ENCODE results near the gene TLR9.
A peak's percentile ranks its signal among the peaks of the same experiment; 100 is the strongest.

Gene TLR9

DNA sequence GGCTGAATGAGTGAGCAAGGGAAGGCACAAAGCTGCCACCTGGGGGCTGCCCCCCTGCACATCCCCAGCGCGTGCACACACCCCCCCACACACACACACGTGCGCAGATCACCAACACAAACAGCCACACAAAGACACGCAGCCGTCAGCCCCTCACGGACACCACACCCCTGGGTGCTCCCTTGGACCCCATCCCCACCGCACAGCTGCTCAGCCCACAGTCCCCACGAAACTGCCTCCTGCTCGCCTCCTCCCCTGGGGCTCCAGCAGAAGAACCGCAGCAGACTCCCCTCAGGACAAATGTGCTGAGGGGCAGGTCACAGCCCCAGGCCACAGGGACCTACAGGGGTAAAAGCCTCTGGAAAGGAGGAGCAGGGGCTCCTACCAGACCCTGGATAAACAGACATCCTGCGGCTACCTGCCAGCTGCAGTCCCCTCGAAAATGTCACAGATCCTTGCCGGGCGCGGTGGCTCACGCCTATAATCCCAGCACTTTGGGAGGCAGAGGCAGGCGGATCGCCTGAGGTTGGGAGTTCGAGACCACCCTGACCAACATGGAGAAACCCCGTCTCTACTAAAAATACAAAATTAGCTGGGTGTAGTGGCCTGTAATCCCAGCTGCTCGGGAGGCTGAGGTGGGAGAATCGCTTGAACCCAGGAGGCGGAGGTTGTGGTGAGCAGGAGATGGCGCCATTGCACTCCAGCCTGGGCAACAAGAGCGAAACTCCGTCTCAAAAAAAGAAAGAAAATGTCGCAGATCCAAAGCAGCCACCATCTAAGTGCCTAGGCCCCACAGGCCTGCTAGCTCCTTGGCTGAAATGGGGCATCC is 7.0 kb upstream of the TLR9 start:
- DNase-seq: peak in 1 of 2 donors; percentile 51

DNA sequence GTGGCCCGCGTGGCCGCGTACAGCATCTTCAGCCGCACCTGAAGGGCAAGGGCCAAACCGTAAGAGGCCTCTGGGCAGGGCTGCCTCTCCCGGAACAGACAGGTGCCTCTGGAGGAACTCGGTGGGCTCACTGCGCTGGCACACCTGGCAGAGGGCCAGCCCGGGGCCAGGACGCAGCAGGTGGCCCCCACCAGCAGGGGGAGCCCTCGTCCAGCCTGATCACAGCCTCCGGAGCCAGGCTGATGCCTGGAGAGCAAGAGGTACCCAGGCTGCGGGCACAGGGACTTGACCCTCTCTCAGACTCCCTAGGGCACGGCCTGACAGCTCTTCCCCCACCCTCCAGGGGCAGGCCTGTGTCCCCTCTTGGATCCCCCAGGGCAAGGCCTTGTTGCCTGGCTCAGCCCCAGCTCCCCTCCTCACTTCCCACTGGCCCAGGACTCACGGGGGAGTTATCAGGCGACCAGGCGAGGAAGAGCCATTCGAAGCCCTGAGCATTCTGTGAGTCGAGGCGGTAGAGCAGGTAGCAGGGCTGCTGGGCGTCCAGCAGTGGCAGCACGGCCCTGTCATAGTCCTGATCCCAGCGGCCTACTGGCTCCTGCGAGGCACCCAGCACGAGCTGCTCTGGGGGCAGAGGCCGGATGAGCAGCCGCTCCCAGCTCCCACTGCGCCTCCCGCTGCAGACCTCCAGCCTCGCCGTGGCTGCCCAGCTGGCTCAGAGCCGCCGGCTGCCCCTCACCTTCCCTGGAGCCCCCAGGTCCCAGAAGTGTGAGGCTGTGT is 6.2 kb upstream of the TLR9 start:
- peak; percentile 82 to 89 for DNase-seq

DNA sequence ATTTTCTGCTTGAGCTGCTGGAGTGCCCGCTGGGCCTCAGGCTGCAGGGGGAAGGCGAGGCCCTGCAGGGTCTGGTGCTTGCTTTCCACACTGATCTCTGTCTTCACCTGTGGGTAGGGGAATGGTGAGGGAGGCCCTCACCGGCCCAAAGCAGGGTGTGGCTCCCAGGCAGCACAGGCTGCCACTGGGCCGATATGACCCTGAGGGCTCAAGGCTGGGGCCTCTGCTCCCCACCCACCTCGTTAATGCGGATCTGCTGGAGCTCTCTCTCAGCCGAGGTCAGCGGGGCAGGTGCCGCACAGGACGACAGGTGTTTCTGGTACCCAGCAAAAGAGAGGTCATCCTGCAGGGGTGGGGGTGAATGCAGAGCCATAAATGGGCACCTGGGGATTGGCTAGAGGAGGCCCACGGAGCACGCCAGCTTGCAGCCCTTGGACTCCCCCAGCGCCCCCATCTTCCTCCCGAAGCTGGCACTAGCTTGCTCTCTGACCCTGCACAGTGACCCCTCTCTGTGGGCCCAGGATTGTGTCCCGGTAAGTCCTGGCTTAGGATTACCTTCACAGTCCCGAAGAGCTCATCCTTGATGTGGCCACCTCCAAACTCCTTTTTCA is 5.5 kb upstream of the TLR9 start:
- DNase-seq: no peak

DNA sequence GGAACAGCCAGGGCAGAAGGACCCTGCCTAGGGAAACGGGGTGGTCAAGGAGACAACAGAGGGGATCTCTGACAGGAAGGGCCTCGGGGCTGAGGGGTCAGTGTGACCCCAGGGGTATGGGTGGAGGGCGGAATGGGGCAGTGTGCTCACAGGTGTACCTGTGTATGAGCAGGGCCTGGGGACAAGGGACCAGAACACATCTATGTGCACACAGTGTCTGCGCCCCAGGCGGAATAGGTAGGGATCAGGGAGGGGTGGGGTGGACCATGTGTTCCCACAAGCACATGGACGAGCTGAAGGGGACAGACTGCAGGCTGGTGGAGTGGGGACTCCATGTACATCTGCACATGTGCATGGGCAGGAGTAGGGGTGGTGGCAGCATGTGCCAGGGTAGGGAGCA is 5.0 kb upstream of the TLR9 start:
- DNase-seq: no peak

DNA sequence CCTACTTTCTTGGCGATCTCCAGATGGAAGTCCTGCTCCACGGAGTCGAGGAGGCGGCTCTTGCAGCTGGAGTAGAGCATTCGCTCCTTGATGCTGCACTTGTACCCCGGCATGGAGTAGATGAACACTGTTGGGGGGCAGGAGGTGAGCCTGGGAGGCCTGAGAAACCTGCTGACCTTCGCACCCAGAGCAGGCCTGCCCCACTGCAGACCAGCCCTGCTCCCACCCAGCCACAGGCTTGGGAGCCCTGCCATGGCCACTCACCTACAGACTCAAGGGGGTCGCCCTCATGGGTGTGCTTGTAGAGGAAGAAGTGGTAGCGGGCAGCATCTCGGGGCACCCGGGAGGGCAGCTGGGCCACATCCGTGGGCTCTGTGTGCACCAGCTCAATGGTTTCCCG is 4.2 kb upstream of the TLR9 start:
- DNase-seq: no peak

DNA sequence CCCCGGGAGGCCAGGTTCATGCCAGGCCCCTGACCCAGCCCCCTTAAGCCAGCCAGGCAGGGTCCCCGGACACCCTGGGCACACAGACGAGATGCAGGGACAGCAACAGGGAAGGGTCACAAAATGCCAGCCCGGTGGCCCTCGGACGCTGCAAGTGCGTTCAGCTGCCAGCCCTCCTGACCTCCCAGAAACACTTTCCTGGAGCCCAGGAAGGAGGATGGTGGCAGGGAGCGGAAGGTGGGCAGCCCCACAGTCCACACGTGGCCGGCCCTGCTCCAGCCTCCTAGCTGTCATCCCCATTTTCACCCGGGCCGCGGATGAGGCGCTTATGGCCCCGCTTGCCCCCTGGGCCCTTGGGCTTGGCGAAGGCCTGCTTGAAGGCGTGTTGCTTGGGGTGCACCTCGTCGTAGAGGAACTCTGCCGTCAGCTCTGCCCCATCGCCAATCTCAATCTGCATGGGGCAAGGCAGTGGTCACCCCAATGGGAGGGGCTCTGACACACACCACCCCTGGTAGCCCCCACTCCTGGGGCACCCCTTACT is 3.4 kb upstream of the TLR9 start:
- no peak for DNase-seq

DNA sequence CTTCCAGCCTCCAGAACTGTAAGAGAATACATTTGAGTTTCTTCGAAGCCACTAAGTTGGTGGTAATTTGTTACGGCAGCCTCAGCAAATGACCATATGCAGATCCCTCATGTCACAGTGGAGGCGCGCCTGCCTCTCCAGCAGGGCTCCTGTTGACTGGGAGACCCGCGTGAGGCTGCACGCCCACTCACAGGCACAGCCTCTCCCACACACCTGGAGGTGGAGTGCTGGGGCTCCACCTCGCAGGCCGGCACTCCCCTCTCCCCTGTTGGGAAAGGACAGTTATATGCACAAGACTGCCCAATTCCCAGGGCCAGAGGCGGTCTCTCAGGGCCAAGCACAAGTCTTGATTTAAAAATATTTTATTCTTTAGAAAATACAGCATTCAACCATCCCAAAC is 2.8 kb upstream of the TLR9 start:
- no peak for DNase-seq

DNA sequence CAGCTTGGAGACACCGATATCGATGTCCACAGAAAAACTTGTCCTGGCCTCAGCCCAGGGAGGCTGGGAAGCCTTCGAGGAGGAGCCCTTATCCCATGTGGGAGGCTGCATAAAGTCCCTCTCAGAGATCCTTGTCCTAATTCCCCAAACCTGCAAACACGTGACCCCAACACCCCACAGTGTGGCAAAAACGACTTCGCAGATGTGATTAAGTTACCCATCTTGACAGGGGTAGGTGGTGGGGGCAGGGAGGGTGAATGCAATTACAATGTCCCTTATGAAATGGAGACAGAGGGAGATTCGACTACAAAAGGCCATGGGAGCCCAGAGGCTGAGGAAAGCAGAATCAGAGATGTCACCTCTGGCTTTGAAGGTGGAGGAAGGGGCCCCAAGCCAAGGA is 2.3 kb upstream of the TLR9 start:
- no peak for DNase-seq

DNA sequence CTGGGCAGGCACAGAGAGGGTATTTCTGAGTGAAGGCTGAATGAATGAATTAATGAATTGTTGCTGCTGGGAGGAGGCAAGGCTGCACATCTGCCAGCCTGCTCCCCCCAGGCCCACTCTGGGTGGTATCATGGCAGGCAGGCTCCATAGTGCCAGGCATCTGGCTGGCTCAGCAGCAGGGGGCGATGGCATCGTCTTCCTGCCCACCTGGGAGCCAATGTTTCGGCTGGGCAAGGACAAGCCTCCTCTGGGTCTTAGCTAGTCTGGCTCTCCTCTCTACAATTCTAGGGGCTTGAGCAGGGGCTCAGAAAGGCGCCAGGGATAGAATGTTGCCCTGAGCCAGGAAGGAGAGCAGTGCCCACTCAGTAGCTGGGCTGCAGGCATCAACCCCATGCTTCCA is 1.7 kb upstream of the TLR9 start:
- DNase-seq: no peak

DNA sequence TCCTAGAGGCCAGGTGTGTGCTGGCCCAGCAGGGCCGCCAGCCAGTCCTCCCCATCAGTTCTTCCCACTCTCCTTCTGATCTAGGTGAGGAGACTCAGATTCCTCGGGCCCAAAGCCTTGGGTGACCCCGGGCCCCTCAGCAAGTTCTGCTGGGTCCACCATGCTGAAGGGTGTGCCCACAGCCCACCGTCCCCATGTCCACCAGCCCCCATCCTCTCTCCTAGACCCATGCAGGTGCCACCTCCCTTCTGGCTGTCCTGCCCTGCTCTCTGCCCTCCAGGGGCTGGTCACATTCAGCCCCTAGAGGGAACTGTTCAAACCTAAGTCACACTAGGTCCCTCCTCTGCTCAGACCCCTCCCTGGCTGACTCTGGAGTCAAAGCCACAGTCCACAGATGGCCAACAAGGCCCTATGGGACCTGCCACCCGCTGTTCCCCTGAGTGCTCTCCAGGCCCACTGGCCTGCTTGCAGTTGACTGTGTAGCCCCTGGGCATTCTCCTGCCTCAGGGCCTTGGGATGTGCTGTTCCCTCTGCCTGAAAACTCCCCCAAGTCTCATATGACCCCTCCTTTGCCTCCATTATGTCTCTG is 878 bp upstream of the TLR9 start:
- DNase-seq: no peak

DNA sequence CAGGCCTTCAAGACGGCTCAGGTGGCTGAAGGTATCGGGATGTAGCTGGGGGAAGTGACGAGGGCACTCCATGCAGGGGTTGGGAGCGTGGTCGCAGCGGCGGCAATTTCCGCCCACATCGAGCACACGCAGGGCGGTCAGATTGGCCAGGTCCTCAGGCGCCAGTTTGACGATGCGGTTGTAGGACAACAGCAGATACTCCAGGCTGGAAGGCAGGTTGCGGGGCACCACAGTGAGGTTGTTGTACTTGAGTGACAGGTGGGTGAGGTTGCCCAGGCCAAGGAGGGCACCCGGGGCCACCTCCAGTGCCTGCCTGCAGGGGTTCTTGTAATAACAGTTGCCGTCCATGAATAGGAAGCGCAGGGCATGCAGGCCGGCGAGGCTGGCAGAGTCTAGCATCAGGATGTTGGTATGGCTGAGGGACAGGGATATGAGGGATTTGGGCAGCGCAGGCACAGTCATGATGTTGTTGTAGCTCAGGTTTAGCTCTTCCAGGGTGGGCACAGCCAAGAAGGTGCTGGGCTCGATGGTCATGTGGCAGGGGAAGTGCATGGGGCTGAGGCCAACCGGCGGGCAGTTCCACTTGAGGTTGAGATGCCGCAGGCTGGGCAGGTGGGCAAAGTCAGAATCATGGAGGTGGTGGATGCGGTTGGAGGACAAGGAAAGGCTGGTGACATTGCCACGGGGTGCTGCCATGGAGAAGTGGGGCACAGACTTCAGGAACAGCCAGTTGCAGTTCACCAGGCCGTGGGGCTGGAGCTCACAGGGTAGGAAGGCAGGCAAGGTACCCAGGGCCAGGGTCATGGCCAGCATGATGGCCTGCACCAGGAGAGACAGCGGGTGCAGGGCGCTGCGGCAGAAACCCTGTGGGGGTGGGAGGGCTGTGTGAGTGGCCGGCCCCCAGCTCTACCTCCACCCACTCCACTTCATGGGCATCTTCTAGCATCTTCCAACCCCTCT is 1.7 kb downstream of the TLR9 start:
- DNase-seq: no peak

DNA sequence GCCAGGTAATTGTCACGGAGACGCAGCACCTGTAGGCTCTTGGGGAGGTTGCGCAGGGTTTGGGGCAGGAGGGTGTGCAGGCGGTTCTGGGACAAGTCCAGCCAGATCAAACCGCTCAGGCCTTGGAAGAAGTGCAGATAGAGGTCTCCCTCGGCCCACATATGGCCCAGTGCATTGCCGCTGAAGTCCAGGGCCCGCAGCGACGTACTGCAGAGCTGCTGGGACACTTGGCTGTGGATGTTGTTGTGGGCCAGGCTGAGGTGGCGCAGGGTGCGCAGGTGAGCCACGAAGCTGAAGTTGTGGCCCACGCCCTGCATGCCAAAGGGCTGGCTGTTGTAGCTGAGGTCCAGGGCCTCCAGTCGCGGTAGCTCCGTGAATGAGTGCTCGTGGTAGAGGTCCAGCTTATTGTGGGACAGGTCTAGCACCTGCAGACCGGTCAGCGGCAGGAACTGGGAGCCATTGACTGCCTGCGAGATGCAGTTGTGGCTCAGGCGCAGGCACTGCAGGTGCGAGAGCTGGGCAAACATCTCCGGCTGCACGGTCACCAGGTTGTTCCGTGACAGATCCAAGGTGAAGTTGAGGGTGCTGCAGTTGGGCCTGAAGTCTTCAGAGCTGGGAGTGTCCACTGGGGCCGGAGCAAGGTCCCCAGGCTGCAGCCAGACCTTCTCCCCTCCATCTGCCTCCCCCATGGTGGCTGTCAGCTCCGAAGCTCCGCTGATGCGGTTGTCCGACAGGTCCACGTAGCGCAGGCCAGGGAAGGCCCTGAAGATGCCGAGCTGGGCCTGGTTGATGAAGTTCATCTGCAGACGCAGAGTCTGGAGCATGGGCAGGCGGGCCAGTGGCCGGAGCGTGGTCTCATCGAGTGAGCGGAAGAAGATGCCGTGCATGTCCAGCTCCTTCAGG is 2.9 kb downstream of the TLR9 start:
- DNase-seq: no peak

DNA sequence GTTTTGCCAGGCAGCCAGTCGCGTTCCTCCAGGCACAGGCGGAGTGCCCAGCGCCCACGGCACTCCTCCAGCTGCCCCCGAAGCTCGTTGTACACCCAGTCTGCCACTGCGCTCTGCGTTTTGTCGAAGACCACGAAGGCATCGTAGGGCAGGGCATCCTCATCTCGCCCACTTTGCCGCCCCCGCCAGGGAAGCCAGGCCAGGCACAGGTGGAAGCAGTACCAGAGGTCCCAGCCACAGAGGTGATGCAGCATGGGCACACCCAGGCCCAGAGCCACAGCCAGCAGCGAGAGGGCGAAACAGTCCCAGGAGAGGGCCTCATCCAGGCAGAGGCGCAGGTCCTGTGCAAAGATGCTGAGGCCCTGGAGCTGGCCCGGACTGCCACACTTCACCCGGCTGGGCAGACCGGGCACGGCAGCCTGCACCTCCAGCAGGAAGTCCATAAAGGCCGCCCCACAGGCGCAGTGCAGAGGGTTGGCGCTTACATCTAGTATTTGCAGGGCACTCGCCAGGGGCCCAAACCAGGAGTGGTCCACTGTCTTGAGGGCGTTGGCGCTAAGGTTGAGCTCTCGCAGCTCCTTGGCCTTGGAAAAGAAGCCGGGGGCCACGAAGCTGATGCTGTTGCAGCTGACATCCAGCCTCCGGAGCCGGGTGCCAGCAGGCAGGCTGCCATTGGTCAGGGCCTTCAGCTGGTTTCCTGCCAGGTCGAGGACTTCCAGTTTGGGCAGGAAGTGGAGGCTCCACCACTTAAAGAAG is 3.7 kb downstream of the TLR9 start:
- peak; percentile 55 to 79 for DNase-seq

DNA sequence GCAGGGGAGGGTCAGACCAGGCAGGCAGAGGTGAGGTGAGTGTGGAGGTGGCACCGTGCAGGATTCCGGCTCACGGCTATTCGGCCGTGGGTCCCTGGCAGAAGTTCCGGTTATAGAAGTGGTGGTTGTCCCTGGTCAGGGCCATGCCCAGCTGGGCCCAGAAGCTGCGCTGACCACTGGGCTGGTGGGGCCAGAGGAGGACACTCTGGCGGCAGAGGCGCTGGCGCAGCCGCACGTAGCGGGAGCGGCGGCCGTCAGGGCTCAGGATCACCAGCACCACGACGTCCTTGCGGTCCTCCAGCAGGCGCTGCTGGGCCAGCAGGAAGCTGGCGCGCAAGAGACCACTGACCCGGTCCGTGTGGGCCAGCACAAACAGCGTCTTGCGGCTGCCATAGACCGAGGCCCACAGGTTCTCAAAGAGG is 4.3 kb downstream of the TLR9 start:
- no peak for DNase-seq

DNA sequence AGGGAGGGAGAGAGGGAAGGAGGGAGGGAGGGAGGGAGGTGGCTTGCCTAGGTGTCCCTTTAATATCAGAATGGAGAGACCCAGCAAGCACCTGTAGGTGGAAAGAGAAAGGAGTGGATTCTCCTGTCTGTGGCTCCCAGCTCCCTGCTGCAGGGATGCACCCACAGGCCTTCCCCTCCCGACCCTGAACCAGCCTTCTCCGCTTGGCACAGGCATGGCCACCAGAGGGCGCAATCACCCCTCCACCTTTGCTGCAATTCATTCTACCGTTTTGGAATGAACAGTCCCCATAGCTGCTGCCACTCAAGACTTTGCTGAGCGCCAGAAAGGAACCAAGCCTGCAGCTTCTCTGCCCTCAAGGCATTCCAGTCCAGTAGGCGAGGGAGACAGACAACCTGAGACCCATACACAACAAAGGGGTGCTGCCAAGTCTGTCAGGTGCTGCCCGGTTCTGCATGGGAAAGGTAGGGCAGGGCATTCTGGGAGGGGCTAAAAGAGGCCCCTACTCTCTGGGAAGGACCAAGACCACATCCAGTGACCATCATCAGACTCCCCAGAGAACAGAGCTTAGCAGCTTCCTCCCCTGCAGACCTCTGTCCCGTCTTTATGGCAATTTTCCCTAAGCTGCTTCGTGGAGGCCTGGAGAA is 4.9 kb downstream of the TLR9 start:
- DNase-seq: peak; percentile 79 to 87

DNA sequence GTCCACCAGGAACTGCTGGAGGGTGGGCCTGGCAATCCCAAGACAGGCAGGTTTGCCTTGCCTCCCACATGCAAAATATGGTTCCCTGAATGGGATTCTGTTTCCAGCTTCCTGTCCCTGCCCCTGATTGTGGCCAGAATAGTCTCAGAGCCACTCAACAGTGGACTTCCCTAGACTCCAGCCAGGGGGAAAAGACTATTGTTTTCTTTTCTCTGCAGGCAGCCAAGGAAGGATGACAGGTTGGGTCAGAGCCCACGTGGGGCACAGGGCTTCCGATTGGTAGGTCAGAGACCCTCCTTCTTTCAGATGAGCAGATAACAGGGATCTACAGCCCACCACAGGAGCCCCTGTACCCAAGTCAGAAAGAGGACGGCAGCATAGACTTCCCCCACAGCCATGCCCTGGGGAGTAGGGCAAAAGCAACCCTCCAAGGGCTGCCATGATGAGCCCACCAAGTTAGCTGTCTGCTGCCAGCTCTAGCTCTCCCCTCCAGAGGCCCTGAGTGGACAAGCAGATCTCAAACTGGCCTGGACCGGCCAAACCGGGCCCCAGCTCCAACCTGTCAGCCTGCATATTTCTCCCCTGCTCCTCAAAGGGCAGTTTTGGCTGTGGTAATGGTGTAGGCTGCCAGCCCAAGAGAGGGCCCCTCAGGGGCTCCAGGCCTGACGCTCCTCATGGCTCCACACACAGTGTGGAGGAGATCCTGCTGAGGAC is 6.4 kb downstream of the TLR9 start:
- no peak for DNase-seq

DNA sequence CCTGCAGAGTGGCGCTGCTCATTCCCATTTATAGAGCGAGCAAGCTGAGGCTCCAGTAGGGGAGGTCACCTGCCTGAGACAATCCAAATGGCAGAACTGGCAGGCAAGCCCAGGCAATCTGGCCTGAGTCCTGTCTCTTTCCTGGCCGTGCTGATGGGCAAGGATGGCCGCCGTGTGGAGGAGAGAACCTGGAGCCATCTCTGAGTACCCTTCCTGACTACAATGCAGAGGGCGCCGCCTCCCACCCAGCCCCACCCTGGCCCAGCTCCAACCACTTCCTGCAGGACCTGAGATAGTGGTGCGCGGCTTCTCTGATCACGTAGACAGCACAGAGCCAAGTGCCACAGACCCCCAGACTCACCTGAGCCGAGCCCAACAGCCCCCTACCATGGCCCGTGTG is 7.0 kb downstream of the TLR9 start:
- DNase-seq: peak in 1 of 2 donors; percentile 47

DNA sequence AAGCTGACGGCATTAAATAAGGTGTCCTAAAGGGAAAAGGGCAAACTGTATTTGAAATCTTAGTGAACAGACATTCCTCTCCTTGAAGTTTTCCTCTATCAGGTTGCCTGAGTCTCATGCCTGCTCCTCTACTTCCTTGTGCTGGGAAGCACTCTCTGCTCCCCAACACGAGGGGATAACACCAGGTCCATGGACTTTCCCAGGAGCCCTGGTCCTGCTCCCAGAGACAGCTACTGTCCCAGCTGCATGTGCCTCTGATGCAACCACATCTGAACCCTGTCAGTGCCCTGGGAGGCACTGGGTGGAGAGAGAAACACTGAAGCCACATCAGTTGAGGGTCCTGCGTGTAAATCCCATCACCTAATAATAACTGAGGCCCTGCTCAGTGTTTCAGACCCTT is 7.4 kb downstream of the TLR9 start:
- no peak for DNase-seq

DNA sequence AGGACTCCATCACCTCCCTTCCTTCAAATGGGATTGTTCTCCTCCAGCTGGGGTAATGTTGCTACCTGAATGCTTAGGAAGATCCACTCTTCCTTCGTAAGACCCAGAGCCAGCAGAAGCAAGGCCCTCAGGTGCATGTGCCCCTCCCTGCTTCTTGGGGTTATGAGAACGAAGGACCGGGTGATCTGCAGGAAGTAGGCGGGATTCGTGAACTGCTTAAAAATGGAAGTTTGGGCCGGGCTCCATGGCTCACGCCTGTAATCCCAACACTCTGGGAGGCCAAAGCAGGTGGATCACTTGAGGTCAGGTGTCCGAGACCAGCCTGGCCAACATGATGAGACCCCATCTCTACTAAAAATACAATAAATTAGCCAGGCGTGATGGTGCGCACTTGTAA is 8.0 kb downstream of the TLR9 start:
- peak in 1 of 2 donors; percentile 36 for DNase-seq
